Eye (tissue), 1 donor: Measurements from ENCODE around the gene NPAS3.

Source experiments
- DNase-seq: peaks from one replicate; pipeline ENCODE4 v3.0.0-alpha.2; 2015

Gene NPAS3

GRCh38 chr14:33529787-33530757 lies 591.4 kb downstream of the NPAS3 start:
- no peak for DNase-seq

GRCh38 chr14:33532553-33532952 lies 593.9 kb downstream of the NPAS3 start:
- no peak for DNase-seq

- DNase-seq, result no peak
Observed at GRCh38 chr14:33534104-33534503, 595.4 kb downstream of the NPAS3 start.

GRCh38 chr14:33534632-33535031 lies 596.0 kb downstream of the NPAS3 start:
- no peak for DNase-seq

GRCh38 chr14:33539918-33540357 lies 601.3 kb downstream of the NPAS3 start:
- DNase-seq, result no peak

GRCh38 chr14:33541171-33541570 lies 602.5 kb downstream of the NPAS3 start:
- DNase-seq, result no peak

GRCh38 chr14:33542338-33543287 lies 603.9 kb downstream of the NPAS3 start:
- DNase-seq, result no peak

GRCh38 chr14:33545696-33546095 lies 607.0 kb downstream of the NPAS3 start:
- no peak for DNase-seq

- DNase-seq, result no peak
Observed at GRCh38 chr14:33548606-33549005, 609.9 kb downstream of the NPAS3 start.

- DNase-seq, result peak; percentile 13
Observed at GRCh38 chr14:33551963-33552362, 613.3 kb downstream of the NPAS3 start.

- peak; percentile 17 for DNase-seq
Observed at GRCh38 chr14:33553706-33554278, 615.1 kb downstream of the NPAS3 start.

- no peak for DNase-seq
Observed at GRCh38 chr14:33554988-33555387, 616.3 kb downstream of the NPAS3 start.

GRCh38 chr14:33555710-33556350 lies 617.2 kb downstream of the NPAS3 start:
- DNase-seq, result peak; percentile 43

GRCh38 chr14:33556382-33557121 lies 617.9 kb downstream of the NPAS3 start:
- DNase-seq, result no peak

GRCh38 chr14:33560718-33561431 lies 622.2 kb downstream of the NPAS3 start:
- DNase-seq, result peak; percentile 24

- peak; percentile 67 for DNase-seq
Observed at GRCh38 chr14:33561488-33562175, 623.0 kb downstream of the NPAS3 start.

GRCh38 chr14:33563191-33563900 lies 624.7 kb downstream of the NPAS3 start:
- no peak for DNase-seq

- DNase-seq, result no peak
Observed at GRCh38 chr14:33563901-33564197, 625.2 kb downstream of the NPAS3 start.

- no peak for DNase-seq
Observed at GRCh38 chr14:33564774-33565630, 626.3 kb downstream of the NPAS3 start.
